ENCODE results near the gene PRIM2.

The PRIM2 gene

GRCh38 chr6:57278570-57278969 is 38.9 kb upstream of the PRIM2 start:
- TF ChIP-seq REST (IDR thresholded peaks at IDR 0.05; ENCODE audit: insufficient read depth in 1 of 2, low read depth in 2 of 2, low read length in 2 of 2) (no peak), POLR2AphosphoS5 (IDR thresholded peaks at IDR 0.05; ENCODE audit: low read depth, low read length) (no peak), TAF1 (IDR thresholded peaks at IDR 0.05; ENCODE audit: borderline replicate concordance, insufficient read depth, low read length) (no peak), FOXP2 (optimal IDR thresholded peaks at IDR 0.05; ENCODE audit: borderline replicate concordance, extremely low read depth, extremely low read length, insufficient read depth) (no peak), SIN3A (IDR thresholded peaks at IDR 0.05; ENCODE audit: borderline replicate concordance, insufficient read depth, low read length) (no peak)

- TF ChIP-seq SIN3A (IDR thresholded peaks at IDR 0.05; ENCODE audit: borderline replicate concordance, insufficient read depth, low read length) = no peak
- TF ChIP-seq TAF1 (IDR thresholded peaks at IDR 0.05; ENCODE audit: borderline replicate concordance, insufficient read depth, low read length) = no peak
- TF ChIP-seq POLR2AphosphoS5 (IDR thresholded peaks at IDR 0.05; ENCODE audit: low read depth, low read length) = no peak
- no peak for TF ChIP-seq FOXP2 (optimal IDR thresholded peaks at IDR 0.05; ENCODE audit: borderline replicate concordance, extremely low read depth, extremely low read length, insufficient read depth)
- no peak for TF ChIP-seq REST (IDR thresholded peaks at IDR 0.05; ENCODE audit: insufficient read depth in 1 of 2, low read depth in 2 of 2, low read length in 2 of 2)
These were observed 38.4 kb upstream of the PRIM2 start for GRCh38 chr6:57279013-57279412.

- TF ChIP-seq FOXP2 (optimal IDR thresholded peaks at IDR 0.05; ENCODE audit: borderline replicate concordance, extremely low read depth, extremely low read length, insufficient read depth) = no peak
- TF ChIP-seq REST (IDR thresholded peaks at IDR 0.05; ENCODE audit: insufficient read depth in 1 of 2, low read depth in 2 of 2, low read length in 2 of 2) = no peak
- TF ChIP-seq SIN3A (IDR thresholded peaks at IDR 0.05; ENCODE audit: borderline replicate concordance, insufficient read depth, low read length) = no peak
- TF ChIP-seq TAF1 (IDR thresholded peaks at IDR 0.05; ENCODE audit: borderline replicate concordance, insufficient read depth, low read length) = no peak
- no peak for TF ChIP-seq POLR2AphosphoS5 (IDR thresholded peaks at IDR 0.05; ENCODE audit: low read depth, low read length)
These were observed 34.3 kb upstream of the PRIM2 start for GRCh38 chr6:57283106-57283505.

- TF ChIP-seq POLR2AphosphoS5 (IDR thresholded peaks at IDR 0.05; ENCODE audit: low read depth, low read length) (no peak), REST (IDR thresholded peaks at IDR 0.05; ENCODE audit: insufficient read depth in 1 of 2, low read depth in 2 of 2, low read length in 2 of 2) (no peak), FOXP2 (optimal IDR thresholded peaks at IDR 0.05; ENCODE audit: borderline replicate concordance, extremely low read depth, extremely low read length, insufficient read depth) (no peak), TAF1 (IDR thresholded peaks at IDR 0.05; ENCODE audit: borderline replicate concordance, insufficient read depth, low read length) (no peak), SIN3A (IDR thresholded peaks at IDR 0.05; ENCODE audit: borderline replicate concordance, insufficient read depth, low read length) (no peak)
These were observed 33.4 kb upstream of the PRIM2 start for GRCh38 chr6:57283911-57284455.

Data from PFSK-1 (cell line).